K562 (cell line): ENCODE results near the gene RDH11.

Experiments
- CBFB ChIP-seq: sonication (generic); formaldehyde crosslinking; IDR thresholded peaks from 2 replicates; pipeline ENCODE4 v1.4.0; 2020; ENCODE audit warnings: mild to moderate bottlenecking, missing genetic modification reagents
- CREB1 ChIP-seq, 2 experiments: sonication (generic) in 1 of 2; formaldehyde crosslinking in 1 of 2; IDR thresholded peaks; 2 replicates each; pipeline versions ENCODE4 v1.6.1 to v1.8.0; 2012 to 2022; ENCODE audit warnings: inconsistent platforms in 1 of 2, mild to moderate bottlenecking in 1 of 2, missing genetic modification reagents in 1 of 2, moderate library complexity in 1 of 2
- ESRRA ChIP-seq: fragments of 450-650 bp; IDR thresholded peaks from 2 replicates; pipeline ENCODE4 v1.6.1; 2014; ENCODE audit warnings: low read depth, mild to moderate bottlenecking, moderate library complexity, borderline replicate concordance
- MYBL2 ChIP-seq, 2 experiments: fragments of 450-650 bp in 1 of 2; sonication (generic) in 1 of 2; formaldehyde crosslinking in 1 of 2; IDR thresholded peaks; 2 replicates each; pipeline versions ENCODE4 v1.6.1 to v1.8.1; 2017 to 2022; ENCODE audit warnings: borderline replicate concordance in 1 of 2, inconsistent platforms in 1 of 2, low read depth in 1 of 2, mild to moderate bottlenecking in 1 of 2, missing genetic modification reagents in 1 of 2, moderate library complexity in 1 of 2
- SAP30 ChIP-seq: fragments of 200-600 bp; sonication (generic); IDR thresholded peaks from 2 replicates; pipeline ENCODE4 v1.6.1; 2012; ENCODE audit warnings: borderline replicate concordance, low read depth, mild to moderate bottlenecking, moderate library complexity, low read length, control low read depth, inconsistent platforms; ENCODE audit not compliant: insufficient read depth, poor library complexity, severe bottlenecking
- ZNF354B ChIP-seq: fragments of 250-450 bp; sonication (Bioruptor Pico); IDR thresholded peaks from 2 replicates; pipeline ENCODE4 v1.4.0; 2020
- TF ChIP-seq, protein P1 (sequence below), 3 experiments: IDR thresholded peaks in 2 of 3; conservative IDR thresholded peaks in 1 of 3; 2 replicates each; pipeline ENCODE4 v1.5.1; 2011 to 2012; ENCODE audit warnings: low read length in 3 of 3, mild to moderate bottlenecking in 3 of 3, control low read depth in 2 of 3, improper control_type of control experiment in 1 of 3, inconsistent platforms in 1 of 3, low read depth in 1 of 3, mixed read lengths in 1 of 3, moderate library complexity in 1 of 3; ENCODE audit not compliant: insufficient read depth in 2 of 3
- TF ChIP-seq, protein P2 (sequence below): sonication (generic); formaldehyde crosslinking; IDR thresholded peaks from 2 replicates; pipeline ENCODE4 v1.9.0; 2022; ENCODE audit warnings: mild to moderate bottlenecking, missing genetic modification reagents
- TF ChIP-seq, protein P3 (sequence below): fragments of 250-450 bp; sonication (Bioruptor Pico); IDR thresholded peaks from 2 replicates; pipeline ENCODE4 v1.8.0; 2021; ENCODE audit warnings: moderate library complexity, mild to moderate bottlenecking, inconsistent platforms
- TF ChIP-seq, protein P4 (sequence below): sonication (generic); formaldehyde crosslinking; IDR thresholded peaks from 2 replicates; pipeline ENCODE4 v1.8.1; 2023; ENCODE audit warnings: mild to moderate bottlenecking, missing genetic modification reagents

DNA sequence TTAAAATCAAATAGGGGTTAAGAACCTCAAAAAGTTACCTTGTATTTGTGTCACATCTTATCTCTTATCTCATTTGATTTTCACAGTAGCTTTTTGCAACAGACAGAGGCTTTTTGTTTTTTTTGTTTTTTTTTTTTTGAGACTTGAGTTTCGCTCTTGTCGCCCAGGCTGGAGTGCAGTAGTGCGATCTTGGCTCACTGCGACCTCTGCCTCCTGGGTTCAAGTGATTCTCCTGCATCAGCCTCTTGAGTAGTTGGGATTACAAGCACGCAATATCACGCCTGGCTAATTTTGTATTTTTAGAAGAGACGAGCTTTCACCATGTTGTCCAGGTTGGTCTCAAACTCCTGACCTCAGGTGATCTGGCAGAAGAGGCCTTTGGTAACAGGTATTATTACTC is 31.8 kb upstream of the RDH11 start:
- TF ChIP-seq CBFB (CRISPR knock-in tag) (no peak), CREB1 (IDR thresholded peaks at IDR 0.05) (no peak), CREB1 (CRISPR knock-in tag; IDR thresholded peaks at IDR 0.05) (no peak), ZNF354B (CRISPR knock-in tag) (no peak), SAP30 (no peak), MYBL2 (IDR thresholded peaks at IDR 0.05; ENCODE audit: low read depth) (no peak), MYBL2 (CRISPR knock-in tag; IDR thresholded peaks at IDR 0.05; ENCODE audit: borderline replicate concordance) (no peak), ESRRA (no peak)
- TF ChIP-seq, protein P1, sequence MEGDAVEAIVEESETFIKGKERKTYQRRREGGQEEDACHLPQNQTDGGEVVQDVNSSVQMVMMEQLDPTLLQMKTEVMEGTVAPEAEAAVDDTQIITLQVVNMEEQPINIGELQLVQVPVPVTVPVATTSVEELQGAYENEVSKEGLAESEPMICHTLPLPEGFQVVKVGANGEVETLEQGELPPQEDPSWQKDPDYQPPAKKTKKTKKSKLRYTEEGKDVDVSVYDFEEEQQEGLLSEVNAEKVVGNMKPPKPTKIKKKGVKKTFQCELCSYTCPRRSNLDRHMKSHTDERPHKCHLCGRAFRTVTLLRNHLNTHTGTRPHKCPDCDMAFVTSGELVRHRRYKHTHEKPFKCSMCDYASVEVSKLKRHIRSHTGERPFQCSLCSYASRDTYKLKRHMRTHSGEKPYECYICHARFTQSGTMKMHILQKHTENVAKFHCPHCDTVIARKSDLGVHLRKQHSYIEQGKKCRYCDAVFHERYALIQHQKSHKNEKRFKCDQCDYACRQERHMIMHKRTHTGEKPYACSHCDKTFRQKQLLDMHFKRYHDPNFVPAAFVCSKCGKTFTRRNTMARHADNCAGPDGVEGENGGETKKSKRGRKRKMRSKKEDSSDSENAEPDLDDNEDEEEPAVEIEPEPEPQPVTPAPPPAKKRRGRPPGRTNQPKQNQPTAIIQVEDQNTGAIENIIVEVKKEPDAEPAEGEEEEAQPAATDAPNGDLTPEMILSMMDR (IDR thresholded peaks at IDR 0.05 in 2 of 3, conservative IDR thresholded peaks at IDR 0.05 in 1 of 3; ENCODE audit: insufficient read depth in 2 of 3, low read depth in 1 of 3, low read length in 3 of 3): no peak
- TF ChIP-seq, protein P2, sequence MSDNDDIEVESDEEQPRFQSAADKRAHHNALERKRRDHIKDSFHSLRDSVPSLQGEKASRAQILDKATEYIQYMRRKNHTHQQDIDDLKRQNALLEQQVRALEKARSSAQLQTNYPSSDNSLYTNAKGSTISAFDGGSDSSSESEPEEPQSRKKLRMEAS (CRISPR knock-in tag): no peak
- TF ChIP-seq, protein P3, sequence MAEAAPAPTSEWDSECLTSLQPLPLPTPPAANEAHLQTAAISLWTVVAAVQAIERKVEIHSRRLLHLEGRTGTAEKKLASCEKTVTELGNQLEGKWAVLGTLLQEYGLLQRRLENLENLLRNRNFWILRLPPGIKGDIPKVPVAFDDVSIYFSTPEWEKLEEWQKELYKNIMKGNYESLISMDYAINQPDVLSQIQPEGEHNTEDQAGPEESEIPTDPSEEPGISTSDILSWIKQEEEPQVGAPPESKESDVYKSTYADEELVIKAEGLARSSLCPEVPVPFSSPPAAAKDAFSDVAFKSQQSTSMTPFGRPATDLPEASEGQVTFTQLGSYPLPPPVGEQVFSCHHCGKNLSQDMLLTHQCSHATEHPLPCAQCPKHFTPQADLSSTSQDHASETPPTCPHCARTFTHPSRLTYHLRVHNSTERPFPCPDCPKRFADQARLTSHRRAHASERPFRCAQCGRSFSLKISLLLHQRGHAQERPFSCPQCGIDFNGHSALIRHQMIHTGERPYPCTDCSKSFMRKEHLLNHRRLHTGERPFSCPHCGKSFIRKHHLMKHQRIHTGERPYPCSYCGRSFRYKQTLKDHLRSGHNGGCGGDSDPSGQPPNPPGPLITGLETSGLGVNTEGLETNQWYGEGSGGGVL (CRISPR knock-in tag): no peak
- TF ChIP-seq, protein P4, sequence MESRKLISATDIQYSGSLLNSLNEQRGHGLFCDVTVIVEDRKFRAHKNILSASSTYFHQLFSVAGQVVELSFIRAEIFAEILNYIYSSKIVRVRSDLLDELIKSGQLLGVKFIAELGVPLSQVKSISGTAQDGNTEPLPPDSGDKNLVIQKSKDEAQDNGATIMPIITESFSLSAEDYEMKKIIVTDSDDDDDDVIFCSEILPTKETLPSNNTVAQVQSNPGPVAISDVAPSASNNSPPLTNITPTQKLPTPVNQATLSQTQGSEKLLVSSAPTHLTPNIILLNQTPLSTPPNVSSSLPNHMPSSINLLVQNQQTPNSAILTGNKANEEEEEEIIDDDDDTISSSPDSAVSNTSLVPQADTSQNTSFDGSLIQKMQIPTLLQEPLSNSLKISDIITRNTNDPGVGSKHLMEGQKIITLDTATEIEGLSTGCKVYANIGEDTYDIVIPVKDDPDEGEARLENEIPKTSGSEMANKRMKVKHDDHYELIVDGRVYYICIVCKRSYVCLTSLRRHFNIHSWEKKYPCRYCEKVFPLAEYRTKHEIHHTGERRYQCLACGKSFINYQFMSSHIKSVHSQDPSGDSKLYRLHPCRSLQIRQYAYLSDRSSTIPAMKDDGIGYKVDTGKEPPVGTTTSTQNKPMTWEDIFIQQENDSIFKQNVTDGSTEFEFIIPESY: no peak
